Measurements from ENCODE around the gene DMRT3. TPM values are rescaled to one million over a fixed set of nuclear protein-coding genes. Genes with fewer than 3 reads are reported as not detected.

Gene DMRT3
- polyA plus RNA-seq, 1 experiment = not detected

DNA sequence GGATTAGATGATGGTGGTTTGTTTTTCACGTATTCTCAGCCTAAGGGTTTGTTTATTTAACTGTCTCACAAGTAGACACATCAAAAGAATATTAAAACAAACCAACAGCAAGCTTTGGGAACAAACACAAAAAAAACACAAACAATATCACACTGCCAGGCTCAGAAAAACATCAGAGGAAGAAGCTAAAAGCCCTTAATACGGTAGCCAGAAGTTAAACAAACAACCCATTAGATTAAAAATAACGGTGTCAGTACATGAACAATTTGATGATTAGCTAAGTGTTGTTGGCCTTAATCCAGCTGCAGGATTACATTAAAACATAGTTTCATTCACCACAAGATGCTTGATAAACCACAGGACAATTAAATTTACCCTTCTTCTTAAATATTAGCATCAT is 57.8 kb downstream of the DMRT3 start:
- TF ChIP-seq, protein P1, sequence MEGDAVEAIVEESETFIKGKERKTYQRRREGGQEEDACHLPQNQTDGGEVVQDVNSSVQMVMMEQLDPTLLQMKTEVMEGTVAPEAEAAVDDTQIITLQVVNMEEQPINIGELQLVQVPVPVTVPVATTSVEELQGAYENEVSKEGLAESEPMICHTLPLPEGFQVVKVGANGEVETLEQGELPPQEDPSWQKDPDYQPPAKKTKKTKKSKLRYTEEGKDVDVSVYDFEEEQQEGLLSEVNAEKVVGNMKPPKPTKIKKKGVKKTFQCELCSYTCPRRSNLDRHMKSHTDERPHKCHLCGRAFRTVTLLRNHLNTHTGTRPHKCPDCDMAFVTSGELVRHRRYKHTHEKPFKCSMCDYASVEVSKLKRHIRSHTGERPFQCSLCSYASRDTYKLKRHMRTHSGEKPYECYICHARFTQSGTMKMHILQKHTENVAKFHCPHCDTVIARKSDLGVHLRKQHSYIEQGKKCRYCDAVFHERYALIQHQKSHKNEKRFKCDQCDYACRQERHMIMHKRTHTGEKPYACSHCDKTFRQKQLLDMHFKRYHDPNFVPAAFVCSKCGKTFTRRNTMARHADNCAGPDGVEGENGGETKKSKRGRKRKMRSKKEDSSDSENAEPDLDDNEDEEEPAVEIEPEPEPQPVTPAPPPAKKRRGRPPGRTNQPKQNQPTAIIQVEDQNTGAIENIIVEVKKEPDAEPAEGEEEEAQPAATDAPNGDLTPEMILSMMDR (IDR thresholded peaks at IDR 0.05; ENCODE audit: low read depth, low read length) = no peak
- Histone ChIP-seq H3K27me3 (ENCODE audit: control insufficient read depth, insufficient read depth, low read length) (no peaks in the 10 kb centered on the region), H3K9me3 (ENCODE audit: control insufficient read depth, insufficient read depth, low read length) (no peaks in the 10 kb centered on the region), H3K4me3 (ENCODE audit: low read depth, low read length) (no peak overlapping the region), H3K27ac (ENCODE audit: low read depth, low read length) (no peak overlapping the region)
- ChIA-PET CTCF (no interaction called here), POLR2A (no interaction called here)
- no peak for DNase-seq (ENCODE audit: low read depth, low spot score)

DNA sequence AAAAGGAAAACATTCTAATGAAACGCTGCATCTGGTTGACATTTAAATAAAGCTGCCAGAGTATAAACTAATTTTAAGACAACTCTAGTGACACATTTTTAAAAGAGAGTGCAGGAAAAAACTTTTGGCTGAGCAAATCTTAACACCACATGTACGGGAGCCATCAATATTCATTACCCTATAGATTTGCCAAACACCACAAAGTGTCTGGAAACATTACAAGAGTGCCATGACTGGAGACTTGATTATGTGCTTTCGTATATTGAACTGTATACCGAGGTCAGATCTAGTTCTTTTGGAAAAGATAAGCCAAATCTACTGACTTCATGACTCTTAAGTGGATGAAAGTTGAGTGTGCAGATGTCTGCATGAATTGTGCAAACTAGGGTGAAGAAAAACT is 63.1 kb downstream of the DMRT3 start:
- peaks cover 24% of the 10 kb centered on the region for H3K27me3 ChIP-seq (ENCODE audit: control insufficient read depth, insufficient read depth, low read length)
- CTCF ChIA-PET = interaction anchor here (0.7 kb wide), 1 partner anchor 30 kb away, joined by 3 read pairs; no protein-coding TSS in a partner anchor
- TF ChIP-seq, protein P1 (IDR thresholded peaks at IDR 0.05; ENCODE audit: low read depth, low read length) = no peak
- POLR2A ChIA-PET = no interaction called here
- H3K9me3 ChIP-seq (ENCODE audit: control insufficient read depth, insufficient read depth, low read length) = no peaks in the 10 kb centered on the region
- no peak overlapping the region for H3K4me3 ChIP-seq (ENCODE audit: low read depth, low read length)
- DNase-seq (ENCODE audit: low read depth, low spot score) = no peak
- no peak overlapping the region for H3K27ac ChIP-seq (ENCODE audit: low read depth, low read length)

Small RNA genes within 50 kb of the gene (small RNA-seq; reads per million reads assigned to genes)
- not detected for gene RNU6-1073P (ENCODE audit: insufficient read length, low read depth)

Other genes with a start within 250 kb of the DMRT3 start
- not detected in 2 replicates for gene DMRT1, start 135.0 kb upstream of the DMRT3 start, polyA plus RNA-seq (2011; rRNA removed)
- not detected in 2 replicates for gene DMRT2, start 73.7 kb downstream of the DMRT3 start, polyA plus RNA-seq (2011; rRNA removed)